Loucy (cell line): ENCODE measurements around the gene PARD3B.

ENCODE experiments used
- H2AFZ ChIP-seq: fragments of 200-600 bp; sonication (generic); 2 replicates; pipeline ENCODE4 v1.6.0; 2016; ENCODE audit warnings: antibody characterized with exemption, mild to moderate bottlenecking, low read length, moderate library complexity
- H3F3A ChIP-seq: fragments of 200-600 bp; 2 replicates; pipeline ENCODE4 v1.6.0; 2016; ENCODE audit warnings: antibody characterized with exemption, low read depth, mild to moderate bottlenecking
- H3K27me3 ChIP-seq: fragments of 200-600 bp; sonication (generic); 2 replicates; pipeline ENCODE4 v1.6.1; 2014; ENCODE audit warnings: low read length, mild to moderate bottlenecking; ENCODE audit not compliant: insufficient read depth, poor library complexity, severe bottlenecking
- H3K36me3 ChIP-seq: fragments of 200-600 bp; sonication (generic); 2 replicates; pipeline ENCODE4 v1.6.1; 2016; ENCODE audit warnings: low read length; ENCODE audit not compliant: insufficient read depth
- H3K4me1 ChIP-seq: fragments of 200-600 bp; sonication (generic); 2 replicates; pipeline ENCODE4 v1.5.1; 2014; ENCODE audit warnings: low read length, mild to moderate bottlenecking; ENCODE audit not compliant: insufficient read depth, poor library complexity, severe bottlenecking
- H3K4me2 ChIP-seq: fragments of 200-600 bp; sonication (generic); 2 replicates; pipeline ENCODE4 v1.6.0; 2014; ENCODE audit warnings: antibody characterized with exemption, low read length, low read depth, mild to moderate bottlenecking; ENCODE audit not compliant: poor library complexity, severe bottlenecking
- H3K4me3 ChIP-seq: fragments of 200-600 bp; sonication (generic); 2 replicates; pipeline ENCODE4 v1.5.1; 2014; ENCODE audit warnings: low read length, mild to moderate bottlenecking, mixed read lengths; ENCODE audit not compliant: poor library complexity, severe bottlenecking
- H3K79me2 ChIP-seq: fragments of 200-600 bp; sonication (generic); 2 replicates; pipeline ENCODE4 v1.6.1; 2014; ENCODE audit warnings: low read length; ENCODE audit not compliant: insufficient read depth
- H3K9ac ChIP-seq: fragments of 200-600 bp; sonication (generic); 2 replicates; pipeline ENCODE4 v1.6.0; 2014; ENCODE audit warnings: mild to moderate bottlenecking, low read depth, low read length, moderate library complexity; ENCODE audit not compliant: poor library complexity, severe bottlenecking
- H3K9me2 ChIP-seq: fragments of 200-600 bp; sonication (generic); replicated peaks from 2 replicates; pipeline ENCODE4 v1.6.1; 2016; ENCODE audit warnings: low read depth, low read length, mixed read lengths
- H3K9me3 ChIP-seq: fragments of 200-600 bp; sonication (generic); 2 replicates; pipeline ENCODE4 v1.6.1; 2014; ENCODE audit warnings: mild to moderate bottlenecking, antibody characterized with exemption, low read length, low read depth; ENCODE audit not compliant: insufficient read depth
- H4K20me1 ChIP-seq: fragments of 200-600 bp; sonication (generic); 2 replicates; pipeline ENCODE4 v1.6.0; 2014; ENCODE audit warnings: antibody characterized with exemption, low read length, mild to moderate bottlenecking; ENCODE audit not compliant: insufficient read depth, poor library complexity, severe bottlenecking
- CTCF ChIP-seq: fragments of 200-600 bp; sonication (generic); conservative IDR thresholded peaks from 2 replicates; pipeline ENCODE4 v1.5.1; 2014; ENCODE audit warnings: mild to moderate bottlenecking, antibody characterized with exemption, low read length
- EZH2phosphoT487 ChIP-seq: fragments of 200-600 bp; IDR thresholded peaks from 2 replicates; pipeline ENCODE4 v1.6.1; 2018; ENCODE audit warnings: antibody characterized with exemption, mild to moderate bottlenecking, moderate library complexity, borderline replicate concordance

Gene PARD3B

GRCh38 chr2:205333351-205333750 is 788.1 kb downstream of the PARD3B start:
- Histone ChIP-seq H3K27me3 (no peaks in the 10 kb centered on the region), H3K36me3 (no peaks in the 10 kb centered on the region), H3K4me2 (no peak overlapping the region)

GRCh38 chr2:205337274-205337673 is 792.0 kb downstream of the PARD3B start:
- no peaks in the 10 kb centered on the region for H3K9me2 ChIP-seq
- no peak overlapping the region for H3K4me3 ChIP-seq
- no peaks in the 10 kb centered on the region for H3F3A ChIP-seq
- H2AFZ ChIP-seq: no peak overlapping the region
- H3K27me3 ChIP-seq: no peaks in the 10 kb centered on the region
- H3K9ac ChIP-seq: no peak overlapping the region
- no peaks in the 10 kb centered on the region for H3K4me1 ChIP-seq
- TF ChIP-seq EZH2phosphoT487 (no peak), CTCF (no peak)
- H3K9me3 ChIP-seq: no peaks in the 10 kb centered on the region; the same call in 1 of the 2 replicates
- H4K20me1 ChIP-seq: no peaks in the 10 kb centered on the region
- H3K79me2 ChIP-seq: no peaks in the 10 kb centered on the region
- no peak overlapping the region for H3K4me2 ChIP-seq
- no peaks in the 10 kb centered on the region for H3K36me3 ChIP-seq

More at GRCh38 chr2:205333351-205333750, 788.1 kb downstream of the PARD3B start:
- no peak overlapping the region for H3K9ac ChIP-seq
- H3K9me2 ChIP-seq: no peaks in the 10 kb centered on the region
- H4K20me1 ChIP-seq: no peaks in the 10 kb centered on the region
- H3K79me2 ChIP-seq: no peaks in the 10 kb centered on the region
- no peaks in the 10 kb centered on the region for H3F3A ChIP-seq
- H3K9me3 ChIP-seq: no peaks in the 10 kb centered on the region; the same call in 1 of the 2 replicates
- TF ChIP-seq EZH2phosphoT487: no peak
- no peak for TF ChIP-seq CTCF
- H3K4me3 ChIP-seq: no peak overlapping the region
- H3K4me1 ChIP-seq: no peaks in the 10 kb centered on the region
- no peak overlapping the region for H2AFZ ChIP-seq

DNA sequence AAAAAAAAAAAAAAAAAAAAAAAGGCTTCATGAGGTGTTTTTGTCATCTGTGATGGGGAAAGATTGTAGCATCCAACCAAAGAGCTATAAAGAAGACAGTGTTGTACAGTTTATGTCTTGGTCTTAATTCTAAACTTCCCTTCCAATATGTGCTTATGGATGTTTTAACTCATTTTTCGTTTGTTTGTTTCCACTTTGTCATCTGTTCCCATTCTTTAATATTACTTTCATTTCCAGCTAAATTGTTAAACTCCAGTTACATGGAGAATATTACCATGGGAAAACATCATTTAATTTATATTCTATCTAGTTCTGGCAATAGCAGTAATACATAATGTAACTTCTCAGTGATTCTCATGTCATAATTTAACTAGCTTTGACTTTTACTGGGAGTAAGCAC is 792.9 kb downstream of the PARD3B start:
- Histone ChIP-seq H3K9ac (no peak overlapping the region), H3K9me2 (no peaks in the 10 kb centered on the region), H3K9me3 (no peaks in the 10 kb centered on the region; the same call in 1 of the 2 replicates), H3K36me3 (no peaks in the 10 kb centered on the region), H3K4me3 (no peak overlapping the region), H3K79me2 (no peaks in the 10 kb centered on the region), H2AFZ (no peak overlapping the region), H3K4me1 (no peaks in the 10 kb centered on the region), H4K20me1 (no peaks in the 10 kb centered on the region), H3F3A (no peaks in the 10 kb centered on the region), H3K27me3 (no peaks in the 10 kb centered on the region), H3K4me2 (no peak overlapping the region)
- TF ChIP-seq CTCF (no peak), EZH2phosphoT487 (no peak)
